NB4 (cell line): Measurements from ENCODE around the gene SLC26A6.

Experiments used
- CTCF ChIP-seq: IDR thresholded peaks from one replicate; pipeline ENCODE4 v1.5.1; 2012; ENCODE audit warnings: low read depth, low read length
- POLR2A ChIP-seq: IDR thresholded peaks from 2 replicates; pipeline ENCODE4 v1.6.1; 2011; ENCODE audit warnings: mild to moderate bottlenecking; ENCODE audit not compliant: insufficient read length; ENCODE audit errors: extremely low read depth

- no peak for TF ChIP-seq CTCF
- TF ChIP-seq POLR2A, result no peak
These were observed 1.5 kb downstream of the SLC26A6 start for GRCh38 chr3:48633743-48634142.
